ENCODE results near the gene ASIC2. TPM values are rescaled to one million over a fixed set of nuclear protein-coding genes. Genes with fewer than 3 reads are reported as not detected.

Gene ASIC2
- total and polyA plus RNA-seq, 2 donors (not counting 3 experiments of a cell fraction or from before 2014, with no cell fraction given): not detected

- no peaks in the 10 kb centered on the region for H3K36me3 ChIP-seq (ENCODE audit: control insufficient read depth in 2 of 2, extremely low read depth in 1 of 2, insufficient read depth in 2 of 2, low read length in 2 of 2)
- no peaks in the 10 kb centered on the region for H4K20me1 ChIP-seq (replicated peaks; ENCODE audit: control insufficient read depth, extremely low read depth, insufficient read depth, low read length)
- ChIA-PET CTCF (interaction anchor here (0.9 to 2.7 kb wide), 8 partner anchors 8 to 712 kb away, joined by 3 to 25 read pairs (median 4); no protein-coding TSS in a partner anchor), POLR2A (no interaction called here)
- no peak overlapping the region for H3K4me2 ChIP-seq (ENCODE audit: insufficient read depth, low read length)
- no peak overlapping the region for H2AFZ ChIP-seq (ENCODE audit: low read depth, low read length)
- intact Hi-C loops (cut with micrococcal nuclease): loop anchor here (1.0 to 5.0 kb wide), 3 partner anchors 484 to 713 kb away; no protein-coding TSS in a partner anchor
- DNase-seq (ENCODE audit: low read depth, low spot score): peak; percentile 21
- no peak overlapping the region for H3K4me3 ChIP-seq (replicated peaks in 1 of 3; ENCODE audit: insufficient read depth in 1 of 3, low read depth in 1 of 3, low read length in 3 of 3)
- no peaks in the 10 kb centered on the region for H3K27me3 ChIP-seq (ENCODE audit: control insufficient read depth in 2 of 2, insufficient read depth in 2 of 2, low read length in 2 of 2)
- H3K9me3 ChIP-seq (replicated peaks; ENCODE audit: control insufficient read depth, insufficient read depth, low read length): no peaks in the 10 kb centered on the region
- FAIRE-seq: no peak
- no peak overlapping the region for H3K9ac ChIP-seq (replicated peaks; ENCODE audit: extremely low read depth, insufficient read depth, low read length)
- dilution Hi-C loops (cut with MboI; ENCODE audit: extremely low pct_ligation_motif_present, low sequenced_read_pairs): no loop called here
- no peak for TF ChIP-seq MYC (IDR thresholded peaks at IDR 0.05; ENCODE audit: low read depth, low read length)
- peak; percentile 53 to 60 for TF ChIP-seq CTCF (IDR thresholded peaks at IDR 0.05; ENCODE audit: extremely low read depth in 1 of 2, insufficient read depth in 1 of 2, low read depth in 1 of 2, low read length in 2 of 2)
- no peaks in the 10 kb centered on the region for H3K9me1 ChIP-seq (replicated peaks; ENCODE audit: control insufficient read depth, extremely low read depth, insufficient read depth, low read length)
- H3K79me2 ChIP-seq (ENCODE audit: control insufficient read depth, insufficient read depth, low read length): no peaks in the 10 kb centered on the region
- BruUV-seq (replicated peaks): no TSS peak
- no peaks in the 10 kb centered on the region for H3K4me1 ChIP-seq (ENCODE audit: control insufficient read depth, extremely low read depth, insufficient read depth, low read length)
- H3K27ac ChIP-seq (ENCODE audit: insufficient read depth, low read depth, low read length): no peak overlapping the region
These were observed 254.4 kb downstream of the ASIC2 start for GRCh38 chr17:33038740-33039139.

GRCh38 chr17:33033176-33033575, 259.9 kb downstream of the ASIC2 start:
- H3K9me1 ChIP-seq (replicated peaks; ENCODE audit: control insufficient read depth, extremely low read depth, insufficient read depth, low read length): no peaks in the 10 kb centered on the region
- no peak for DNase-seq (ENCODE audit: low read depth, low spot score)
- no peaks in the 10 kb centered on the region for H3K36me3 ChIP-seq (ENCODE audit: control insufficient read depth in 2 of 2, extremely low read depth in 1 of 2, insufficient read depth in 2 of 2, low read length in 2 of 2)
- no peak for FAIRE-seq
- TF ChIP-seq MYC (IDR thresholded peaks at IDR 0.05; ENCODE audit: low read depth, low read length): no peak
- dilution Hi-C loops (cut with MboI; ENCODE audit: extremely low pct_ligation_motif_present, low sequenced_read_pairs) (no loop called here), intact Hi-C loops (cut with micrococcal nuclease) (no loop called here)
- ChIA-PET CTCF (no interaction called here), POLR2A (no interaction called here)
- no TSS peak for BruUV-seq (replicated peaks)
- H3K9ac ChIP-seq (replicated peaks; ENCODE audit: extremely low read depth, insufficient read depth, low read length): no peak overlapping the region
- H3K9me3 ChIP-seq (replicated peaks; ENCODE audit: control insufficient read depth, insufficient read depth, low read length): no peaks in the 10 kb centered on the region
- H2AFZ ChIP-seq (ENCODE audit: low read depth, low read length): no peak overlapping the region
- no peaks in the 10 kb centered on the region for H4K20me1 ChIP-seq (replicated peaks; ENCODE audit: control insufficient read depth, extremely low read depth, insufficient read depth, low read length)
- no peak overlapping the region for H3K27ac ChIP-seq (ENCODE audit: insufficient read depth, low read depth, low read length)
- H3K4me1 ChIP-seq (ENCODE audit: control insufficient read depth, extremely low read depth, insufficient read depth, low read length): no peaks in the 10 kb centered on the region
- no peak overlapping the region for H3K4me2 ChIP-seq (ENCODE audit: insufficient read depth, low read length)
- no peaks in the 10 kb centered on the region for H3K79me2 ChIP-seq (ENCODE audit: control insufficient read depth, insufficient read depth, low read length)
- no peaks in the 10 kb centered on the region for H3K27me3 ChIP-seq (ENCODE audit: control insufficient read depth in 2 of 2, insufficient read depth in 2 of 2, low read length in 2 of 2)
- H3K4me3 ChIP-seq (replicated peaks in 1 of 3; ENCODE audit: insufficient read depth in 1 of 3, low read depth in 1 of 3, low read length in 3 of 3): no peak overlapping the region

Measured in endothelial cell of umbilical vein (primary cell).